K562 (cell line): ENCODE results near the gene ITSN1. TPM values are rescaled to one million over a fixed set of nuclear protein-coding genes. Genes with fewer than 3 reads are reported as not detected.

Experiments used
- DDX20 ChIP-seq: fragments of 450-650 bp; IDR thresholded peaks from 2 replicates; pipeline ENCODE4 v1.6.1; 2016; ENCODE audit warnings: missing genetic modification characterization, low read depth, mild to moderate bottlenecking, missing compliant biosample characterization, moderate library complexity
- HDAC2 ChIP-seq: fragments of 450-650 bp; IDR thresholded peaks from 2 replicates; pipeline ENCODE4 v1.6.1; 2016; ENCODE audit warnings: mild to moderate bottlenecking
- HMG20A ChIP-seq: fragments of 450-650 bp; formaldehyde crosslinking; conservative IDR thresholded peaks from 2 replicates; pipeline ENCODE4 v1.4.0; 2020; ENCODE audit warnings: mild to moderate bottlenecking, mixed read lengths
- LCOR ChIP-seq: sonication (generic); formaldehyde crosslinking; IDR thresholded peaks from 2 replicates; pipeline ENCODE4 v1.8.0; 2022; ENCODE audit warnings: mild to moderate bottlenecking, missing genetic modification reagents
- NFE2L1 ChIP-seq: fragments of 450-650 bp; IDR thresholded peaks from 2 replicates; pipeline ENCODE4 v1.6.1; 2016; ENCODE audit warnings: missing genetic modification characterization, low read depth, mild to moderate bottlenecking, missing compliant biosample characterization, moderate library complexity, borderline replicate concordance
- NFRKB ChIP-seq: fragments of 450-650 bp; IDR thresholded peaks from 2 replicates; pipeline ENCODE4 v1.6.1; 2016; ENCODE audit warnings: low read depth
- NRF1 ChIP-seq, 2 experiments: fragments of 450-650 bp; IDR thresholded peaks in 1 of 2; conservative IDR thresholded peaks in 1 of 2; 2 replicates each; pipeline ENCODE4 v1.6.1; 2014; ENCODE audit warnings: mild to moderate bottlenecking in 2 of 2
- SMARCC2 ChIP-seq: fragments of 450-650 bp; IDR thresholded peaks from 2 replicates; pipeline ENCODE4 v1.6.1; 2017; ENCODE audit warnings: antibody characterized with exemption, moderate library complexity, mild to moderate bottlenecking, low read depth
- SP1 ChIP-seq: sonication (generic); formaldehyde crosslinking; IDR thresholded peaks from 2 replicates; pipeline ENCODE4 v1.8.1; 2022; ENCODE audit warnings: mild to moderate bottlenecking, missing genetic modification reagents
- ZFP36 ChIP-seq: fragments of 150-350 bp; IDR thresholded peaks from 2 replicates; pipeline ENCODE4 v1.6.1; 2018; ENCODE audit warnings: low read length, low read depth; ENCODE audit not compliant: partially characterized antibody
- polyA plus RNA-seq, 8 experiments: library from polyadenylated mRNA; depleted of rRNA in 4 of 8; stranded (reverse) in 5 of 8; unstranded in 3 of 8; fragments of >200 nt; fragmentation: Nextera tagmentation in 2 of 8; fragmentation: Illumina TruSeq in 1 of 8; extraction: Ambion mirVana in 2 of 8; extraction: Trizol in 1 of 8; gene quantifications; 2 replicates each; pipeline versions ENCODE4 v1.2.1 to v1.2.3, GENCODE V29; 2011 to 2014; ENCODE audit warnings: inconsistent platforms in 1 of 8, missing spikeins in 1 of 8
- total RNA-seq, 7 experiments: library from RNA; depleted of rRNA in 6 of 7; stranded (reverse); fragments of >200 nt in 6 of 7; fragmentation: Illumina TruSeq in 2 of 7; extraction: Trizol in 2 of 7; gene quantifications; 2 replicates each; pipeline versions ENCODE4 v1.2.1 to v1.2.3, GENCODE V29; 2011 to 2021; ENCODE audit warnings: low replicate concordance in 1 of 7
- TF ChIP-seq, protein P1 (sequence below): fragments of 250-450 bp; sonication (Bioruptor Pico); IDR thresholded peaks from 2 replicates; pipeline ENCODE4 v1.9.0; 2021; ENCODE audit warnings: mild to moderate bottlenecking, inconsistent platforms
- TF ChIP-seq, protein P2 (sequence below): fragments of 250-450 bp; sonication (Bioruptor Pico); IDR thresholded peaks from 2 replicates; pipeline ENCODE4 v1.4.0; 2020; ENCODE audit warnings: mild to moderate bottlenecking, moderate library complexity
- TF ChIP-seq, protein P3 (sequence below): sonication (generic); formaldehyde crosslinking; IDR thresholded peaks from 2 replicates; pipeline ENCODE4 v1.8.1; 2023; ENCODE audit warnings: missing genetic modification reagents, mild to moderate bottlenecking, borderline replicate concordance
- TF ChIP-seq, protein P4 (sequence below): fragments of 450-650 bp; conservative IDR thresholded peaks from 2 replicates; pipeline ENCODE4 v1.6.1; 2016; ENCODE audit warnings: missing genetic modification characterization, low read depth, mild to moderate bottlenecking, control low read depth, missing compliant biosample characterization

The ITSN1 gene
- total and polyA plus RNA-seq, 9 of the 15 experiments (the other 6 are each of a cell fraction or from before 2014, with no cell fraction given), result 1.1 to 12.6 (median 4.8) TPM

DNA sequence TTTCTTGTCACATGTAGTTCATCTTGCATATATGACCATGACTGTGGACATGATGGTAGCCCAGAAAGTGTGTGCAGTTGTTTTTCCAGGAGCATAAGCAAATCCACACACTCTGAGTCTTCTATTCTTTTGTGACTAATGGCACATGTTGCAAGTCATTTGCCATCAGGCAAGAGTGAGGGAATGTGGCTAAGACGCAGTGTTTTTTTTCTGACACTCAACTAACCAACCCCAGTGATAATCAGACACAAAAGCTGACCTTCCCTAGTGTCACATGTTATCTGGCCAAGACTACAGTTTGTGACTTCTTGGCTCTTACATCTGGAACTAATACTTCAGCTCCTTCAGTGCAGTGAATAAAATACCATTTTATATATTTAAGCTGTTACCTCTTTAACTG is 108.8 kb downstream of the ITSN1 start (continued):
- TF ChIP-seq, protein P1, sequence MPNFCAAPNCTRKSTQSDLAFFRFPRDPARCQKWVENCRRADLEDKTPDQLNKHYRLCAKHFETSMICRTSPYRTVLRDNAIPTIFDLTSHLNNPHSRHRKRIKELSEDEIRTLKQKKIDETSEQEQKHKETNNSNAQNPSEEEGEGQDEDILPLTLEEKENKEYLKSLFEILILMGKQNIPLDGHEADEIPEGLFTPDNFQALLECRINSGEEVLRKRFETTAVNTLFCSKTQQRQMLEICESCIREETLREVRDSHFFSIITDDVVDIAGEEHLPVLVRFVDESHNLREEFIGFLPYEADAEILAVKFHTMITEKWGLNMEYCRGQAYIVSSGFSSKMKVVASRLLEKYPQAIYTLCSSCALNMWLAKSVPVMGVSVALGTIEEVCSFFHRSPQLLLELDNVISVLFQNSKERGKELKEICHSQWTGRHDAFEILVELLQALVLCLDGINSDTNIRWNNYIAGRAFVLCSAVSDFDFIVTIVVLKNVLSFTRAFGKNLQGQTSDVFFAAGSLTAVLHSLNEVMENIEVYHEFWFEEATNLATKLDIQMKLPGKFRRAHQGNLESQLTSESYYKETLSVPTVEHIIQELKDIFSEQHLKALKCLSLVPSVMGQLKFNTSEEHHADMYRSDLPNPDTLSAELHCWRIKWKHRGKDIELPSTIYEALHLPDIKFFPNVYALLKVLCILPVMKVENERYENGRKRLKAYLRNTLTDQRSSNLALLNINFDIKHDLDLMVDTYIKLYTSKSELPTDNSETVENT (CRISPR knock-in tag), result no peak
- TF ChIP-seq SMARCC2, result no peak
- TF ChIP-seq, protein P2, sequence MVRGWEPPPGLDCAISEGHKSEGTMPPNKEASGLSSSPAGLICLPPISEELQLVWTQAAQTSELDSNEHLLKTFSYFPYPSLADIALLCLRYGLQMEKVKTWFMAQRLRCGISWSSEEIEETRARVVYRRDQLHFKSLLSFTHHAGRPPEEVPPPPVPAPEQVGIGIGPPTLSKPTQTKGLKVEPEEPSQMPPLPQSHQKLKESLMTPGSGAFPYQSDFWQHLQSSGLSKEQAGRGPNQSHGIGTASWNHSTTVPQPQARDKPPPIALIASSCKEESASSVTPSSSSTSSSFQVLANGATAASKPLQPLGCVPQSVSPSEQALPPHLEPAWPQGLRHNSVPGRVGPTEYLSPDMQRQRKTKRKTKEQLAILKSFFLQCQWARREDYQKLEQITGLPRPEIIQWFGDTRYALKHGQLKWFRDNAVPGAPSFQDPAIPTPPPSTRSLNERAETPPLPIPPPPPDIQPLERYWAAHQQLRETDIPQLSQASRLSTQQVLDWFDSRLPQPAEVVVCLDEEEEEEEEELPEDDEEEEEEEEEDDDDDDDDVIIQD (CRISPR knock-in tag), result no peak
- TF ChIP-seq LCOR (CRISPR knock-in tag), result no peak
- 0 out of 4 replicates have a peak, but pooled peaks of 1 of the 2 experiments have one; percentile 21 for TF ChIP-seq NRF1 (conservative IDR thresholded peaks at IDR 0.05 in 1 of 2, IDR thresholded peaks at IDR 0.05 in 1 of 2)
- TF ChIP-seq ZFP36, result no peak
- TF ChIP-seq DDX20 (tag), result no peak
- TF ChIP-seq, protein P3, sequence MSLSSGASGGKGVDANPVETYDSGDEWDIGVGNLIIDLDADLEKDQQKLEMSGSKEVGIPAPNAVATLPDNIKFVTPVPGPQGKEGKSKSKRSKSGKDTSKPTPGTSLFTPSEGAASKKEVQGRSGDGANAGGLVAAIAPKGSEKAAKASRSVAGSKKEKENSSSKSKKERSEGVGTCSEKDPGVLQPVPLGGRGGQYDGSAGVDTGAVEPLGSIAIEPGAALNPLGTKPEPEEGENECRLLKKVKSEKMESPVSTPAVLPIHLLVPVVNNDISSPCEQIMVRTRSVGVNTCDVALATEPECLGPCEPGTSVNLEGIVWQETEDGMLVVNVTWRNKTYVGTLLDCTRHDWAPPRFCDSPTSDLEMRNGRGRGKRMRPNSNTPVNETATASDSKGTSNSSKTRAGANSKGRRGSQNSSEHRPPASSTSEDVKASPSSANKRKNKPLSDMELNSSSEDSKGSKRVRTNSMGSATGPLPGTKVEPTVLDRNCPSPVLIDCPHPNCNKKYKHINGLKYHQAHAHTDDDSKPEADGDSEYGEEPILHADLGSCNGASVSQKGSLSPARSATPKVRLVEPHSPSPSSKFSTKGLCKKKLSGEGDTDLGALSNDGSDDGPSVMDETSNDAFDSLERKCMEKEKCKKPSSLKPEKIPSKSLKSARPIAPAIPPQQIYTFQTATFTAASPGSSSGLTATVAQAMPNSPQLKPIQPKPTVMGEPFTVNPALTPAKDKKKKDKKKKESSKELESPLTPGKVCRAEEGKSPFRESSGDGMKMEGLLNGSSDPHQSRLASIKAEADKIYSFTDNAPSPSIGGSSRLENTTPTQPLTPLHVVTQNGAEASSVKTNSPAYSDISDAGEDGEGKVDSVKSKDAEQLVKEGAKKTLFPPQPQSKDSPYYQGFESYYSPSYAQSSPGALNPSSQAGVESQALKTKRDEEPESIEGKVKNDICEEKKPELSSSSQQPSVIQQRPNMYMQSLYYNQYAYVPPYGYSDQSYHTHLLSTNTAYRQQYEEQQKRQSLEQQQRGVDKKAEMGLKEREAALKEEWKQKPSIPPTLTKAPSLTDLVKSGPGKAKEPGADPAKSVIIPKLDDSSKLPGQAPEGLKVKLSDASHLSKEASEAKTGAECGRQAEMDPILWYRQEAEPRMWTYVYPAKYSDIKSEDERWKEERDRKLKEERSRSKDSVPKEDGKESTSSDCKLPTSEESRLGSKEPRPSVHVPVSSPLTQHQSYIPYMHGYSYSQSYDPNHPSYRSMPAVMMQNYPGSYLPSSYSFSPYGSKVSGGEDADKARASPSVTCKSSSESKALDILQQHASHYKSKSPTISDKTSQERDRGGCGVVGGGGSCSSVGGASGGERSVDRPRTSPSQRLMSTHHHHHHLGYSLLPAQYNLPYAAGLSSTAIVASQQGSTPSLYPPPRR (CRISPR knock-in tag), result no peak
- 0 out of 2 replicates have a peak, but pooled peaks have one; percentile 3 for TF ChIP-seq NFE2L1 (tag)
- TF ChIP-seq HDAC2, result no peak
- TF ChIP-seq HMG20A (CRISPR knock-in tag), result no peak
- TF ChIP-seq, protein P4, sequence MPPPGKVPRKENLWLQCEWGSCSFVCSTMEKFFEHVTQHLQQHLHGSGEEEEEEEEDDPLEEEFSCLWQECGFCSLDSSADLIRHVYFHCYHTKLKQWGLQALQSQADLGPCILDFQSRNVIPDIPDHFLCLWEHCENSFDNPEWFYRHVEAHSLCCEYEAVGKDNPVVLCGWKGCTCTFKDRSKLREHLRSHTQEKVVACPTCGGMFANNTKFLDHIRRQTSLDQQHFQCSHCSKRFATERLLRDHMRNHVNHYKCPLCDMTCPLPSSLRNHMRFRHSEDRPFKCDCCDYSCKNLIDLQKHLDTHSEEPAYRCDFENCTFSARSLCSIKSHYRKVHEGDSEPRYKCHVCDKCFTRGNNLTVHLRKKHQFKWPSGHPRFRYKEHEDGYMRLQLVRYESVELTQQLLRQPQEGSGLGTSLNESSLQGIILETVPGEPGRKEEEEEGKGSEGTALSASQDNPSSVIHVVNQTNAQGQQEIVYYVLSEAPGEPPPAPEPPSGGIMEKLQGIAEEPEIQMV, result no peak
- TF ChIP-seq SP1 (CRISPR knock-in tag), result 0 out of 2 replicates have a peak, but pooled peaks have one; percentile 35
- TF ChIP-seq NFRKB, result no peak
